IPS-20b (cell line): ENCODE data around the gene CTTNBP2.

Source experiments
- H3K27ac ChIP-seq: one replicate; pipeline ENCODE4 v1.5.1; 2013; ENCODE audit warnings: low read length
- H3K27me3 ChIP-seq: 2 replicates; pipeline ENCODE4 v1.6.1; 2013; ENCODE audit warnings: mild to moderate bottlenecking, low read length, inconsistent platforms; ENCODE audit not compliant: insufficient read depth
- H3K36me3 ChIP-seq: 2 replicates; pipeline ENCODE4 v1.6.1; 2013; ENCODE audit warnings: low read depth, mild to moderate bottlenecking, inconsistent platforms, low read length, moderate library complexity; ENCODE audit not compliant: insufficient read depth
- H3K4me1 ChIP-seq: 2 replicates; pipeline ENCODE4 v1.6.1; 2013; ENCODE audit warnings: mild to moderate bottlenecking, control low read depth, inconsistent platforms, low read length, moderate library complexity; ENCODE audit not compliant: insufficient read depth
- H3K4me3 ChIP-seq: 2 replicates; pipeline ENCODE4 v1.5.1; 2013; ENCODE audit warnings: mild to moderate bottlenecking, low read length, inconsistent platforms
- H3K9ac ChIP-seq: 2 replicates; pipeline ENCODE4 v1.6.1; 2013; ENCODE audit warnings: low read depth, mild to moderate bottlenecking, inconsistent platforms, low read length, moderate library complexity
- H3K9me3 ChIP-seq: 2 replicates; pipeline ENCODE4 v1.6.1; 2013; ENCODE audit warnings: mild to moderate bottlenecking, low read depth, low read length, inconsistent platforms; ENCODE audit not compliant: insufficient read depth

CTTNBP2 gene

GRCh38 chr7:117777335-117778142 is 95.7 kb downstream of the CTTNBP2 start:
- Histone ChIP-seq H3K9me3 (no peaks in the 10 kb centered on the region), H3K27ac (no peak overlapping the region), H3K27me3 (no peaks in the 10 kb centered on the region)

GRCh38 chr7:117776224-117776623 is 97.0 kb downstream of the CTTNBP2 start:
- no peak overlapping the region for H3K4me3 ChIP-seq
- no peaks in the 10 kb centered on the region for H3K9me3 ChIP-seq
- no peaks in the 10 kb centered on the region for H3K4me1 ChIP-seq
- H3K36me3 ChIP-seq, result peaks cover 62% of the 10 kb centered on the region
- no peak overlapping the region for H3K27ac ChIP-seq
- no peaks in the 10 kb centered on the region for H3K27me3 ChIP-seq
- no peak overlapping the region for H3K9ac ChIP-seq

More at GRCh38 chr7:117777335-117778142, 95.7 kb downstream of the CTTNBP2 start:
- Histone ChIP-seq H3K36me3 (peaks cover 52% of the 10 kb centered on the region), H3K9ac (no peak overlapping the region), H3K4me3 (no peak overlapping the region), H3K4me1 (no peaks in the 10 kb centered on the region)

GRCh38 chr7:117775801-117776200 is 97.4 kb downstream of the CTTNBP2 start:
- H3K9ac ChIP-seq, result no peak overlapping the region
- H3K4me1 ChIP-seq, result no peaks in the 10 kb centered on the region
- H3K4me3 ChIP-seq, result no peak overlapping the region
- peaks cover 67% of the 10 kb centered on the region for H3K36me3 ChIP-seq
- H3K27me3 ChIP-seq, result no peaks in the 10 kb centered on the region
- no peaks in the 10 kb centered on the region for H3K9me3 ChIP-seq
- H3K27ac ChIP-seq, result no peak overlapping the region

- H3K27me3 ChIP-seq, result no peaks in the 10 kb centered on the region
Observed at GRCh38 chr7:117774943-117775342, 98.3 kb downstream of the CTTNBP2 start.

GRCh38 chr7:117772421-117772820 is 100.8 kb downstream of the CTTNBP2 start:
- Histone ChIP-seq H3K9me3 (no peaks in the 10 kb centered on the region), H3K4me3 (no peak overlapping the region), H3K27ac (no peak overlapping the region), H3K4me1 (no peaks in the 10 kb centered on the region), H3K27me3 (no peaks in the 10 kb centered on the region), H3K36me3 (peaks cover 79% of the 10 kb centered on the region), H3K9ac (no peak overlapping the region)

More at GRCh38 chr7:117774943-117775342, 98.3 kb downstream of the CTTNBP2 start:
- H3K4me1 ChIP-seq, result no peaks in the 10 kb centered on the region
- no peak overlapping the region for H3K27ac ChIP-seq
- H3K36me3 ChIP-seq, result peaks cover 72% of the 10 kb centered on the region
- H3K9ac ChIP-seq, result no peak overlapping the region
- no peak overlapping the region for H3K4me3 ChIP-seq
- H3K9me3 ChIP-seq, result no peaks in the 10 kb centered on the region

GRCh38 chr7:117771756-117772155 is 101.5 kb downstream of the CTTNBP2 start:
- Histone ChIP-seq H3K36me3 (peaks cover 79% of the 10 kb centered on the region), H3K4me3 (no peak overlapping the region), H3K9me3 (no peaks in the 10 kb centered on the region), H3K4me1 (no peaks in the 10 kb centered on the region), H3K27ac (no peak overlapping the region), H3K9ac (no peak overlapping the region), H3K27me3 (no peaks in the 10 kb centered on the region)

GRCh38 chr7:117769085-117769484 is 104.2 kb downstream of the CTTNBP2 start:
- Histone ChIP-seq H3K9me3 (no peaks in the 10 kb centered on the region), H3K27me3 (no peaks in the 10 kb centered on the region), H3K27ac (no peak overlapping the region), H3K9ac (no peak overlapping the region), H3K4me3 (no peak overlapping the region), H3K36me3 (peaks cover 70% of the 10 kb centered on the region), H3K4me1 (no peaks in the 10 kb centered on the region)

- H3K9ac ChIP-seq, result no peak overlapping the region
- H3K27ac ChIP-seq, result no peak overlapping the region
- no peaks in the 10 kb centered on the region for H3K4me1 ChIP-seq
- no peaks in the 10 kb centered on the region for H3K9me3 ChIP-seq
- no peak overlapping the region for H3K4me3 ChIP-seq
- no peaks in the 10 kb centered on the region for H3K27me3 ChIP-seq
- H3K36me3 ChIP-seq, result peaks cover 66% of the 10 kb centered on the region
Observed at GRCh38 chr7:117767951-117768350, 105.3 kb downstream of the CTTNBP2 start.

GRCh38 chr7:117766913-117767312 is 106.3 kb downstream of the CTTNBP2 start:
- Histone ChIP-seq H3K36me3 (peaks cover 60% of the 10 kb centered on the region), H3K9ac (no peak overlapping the region)

GRCh38 chr7:117764031-117764430 is 109.2 kb downstream of the CTTNBP2 start:
- no peak overlapping the region for H3K4me3 ChIP-seq
- H3K27ac ChIP-seq, result no peak overlapping the region
- H3K9ac ChIP-seq, result no peak overlapping the region
- H3K9me3 ChIP-seq, result no peaks in the 10 kb centered on the region
- peaks cover 63% of the 10 kb centered on the region for H3K36me3 ChIP-seq
- no peaks in the 10 kb centered on the region for H3K4me1 ChIP-seq
- H3K27me3 ChIP-seq, result no peaks in the 10 kb centered on the region

More at GRCh38 chr7:117766913-117767312, 106.3 kb downstream of the CTTNBP2 start:
- Histone ChIP-seq H3K4me3 (no peak overlapping the region), H3K27ac (no peak overlapping the region), H3K4me1 (no peaks in the 10 kb centered on the region), H3K27me3 (no peaks in the 10 kb centered on the region), H3K9me3 (no peaks in the 10 kb centered on the region)

GRCh38 chr7:117762055-117762454 is 111.2 kb downstream of the CTTNBP2 start:
- Histone ChIP-seq H3K9ac (no peak overlapping the region), H3K4me1 (no peaks in the 10 kb centered on the region), H3K27me3 (no peaks in the 10 kb centered on the region), H3K36me3 (peaks cover 67% of the 10 kb centered on the region), H3K9me3 (no peaks in the 10 kb centered on the region), H3K27ac (no peak overlapping the region), H3K4me3 (no peak overlapping the region)

- Histone ChIP-seq H3K27ac (no peak overlapping the region), H3K9me3 (no peaks in the 10 kb centered on the region), H3K4me1 (no peaks in the 10 kb centered on the region), H3K27me3 (no peaks in the 10 kb centered on the region), H3K36me3 (peaks cover 72% of the 10 kb centered on the region), H3K4me3 (no peak overlapping the region), H3K9ac (no peak overlapping the region)
Observed at GRCh38 chr7:117759950-117760640, 113.1 kb downstream of the CTTNBP2 start.
